GM21515 (cell line): ENCODE results near the gene PGLYRP2.
"Not testable (repeated sequence)": the region's sequence is repeated elsewhere in the genome, so short reads cannot be mapped to it uniquely, and the experiment has no call there.

Experiments
- ATAC-seq: cut with Tn5 transposase; IDR thresholded peaks from one replicate; pipeline ENCODE4 v1.9.1; 2021; ENCODE audit not compliant: unreplicated experiment

Gene PGLYRP2, protein sequence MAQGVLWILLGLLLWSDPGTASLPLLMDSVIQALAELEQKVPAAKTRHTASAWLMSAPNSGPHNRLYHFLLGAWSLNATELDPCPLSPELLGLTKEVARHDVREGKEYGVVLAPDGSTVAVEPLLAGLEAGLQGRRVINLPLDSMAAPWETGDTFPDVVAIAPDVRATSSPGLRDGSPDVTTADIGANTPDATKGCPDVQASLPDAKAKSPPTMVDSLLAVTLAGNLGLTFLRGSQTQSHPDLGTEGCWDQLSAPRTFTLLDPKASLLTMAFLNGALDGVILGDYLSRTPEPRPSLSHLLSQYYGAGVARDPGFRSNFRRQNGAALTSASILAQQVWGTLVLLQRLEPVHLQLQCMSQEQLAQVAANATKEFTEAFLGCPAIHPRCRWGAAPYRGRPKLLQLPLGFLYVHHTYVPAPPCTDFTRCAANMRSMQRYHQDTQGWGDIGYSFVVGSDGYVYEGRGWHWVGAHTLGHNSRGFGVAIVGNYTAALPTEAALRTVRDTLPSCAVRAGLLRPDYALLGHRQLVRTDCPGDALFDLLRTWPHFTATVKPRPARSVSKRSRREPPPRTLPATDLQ

DNA sequence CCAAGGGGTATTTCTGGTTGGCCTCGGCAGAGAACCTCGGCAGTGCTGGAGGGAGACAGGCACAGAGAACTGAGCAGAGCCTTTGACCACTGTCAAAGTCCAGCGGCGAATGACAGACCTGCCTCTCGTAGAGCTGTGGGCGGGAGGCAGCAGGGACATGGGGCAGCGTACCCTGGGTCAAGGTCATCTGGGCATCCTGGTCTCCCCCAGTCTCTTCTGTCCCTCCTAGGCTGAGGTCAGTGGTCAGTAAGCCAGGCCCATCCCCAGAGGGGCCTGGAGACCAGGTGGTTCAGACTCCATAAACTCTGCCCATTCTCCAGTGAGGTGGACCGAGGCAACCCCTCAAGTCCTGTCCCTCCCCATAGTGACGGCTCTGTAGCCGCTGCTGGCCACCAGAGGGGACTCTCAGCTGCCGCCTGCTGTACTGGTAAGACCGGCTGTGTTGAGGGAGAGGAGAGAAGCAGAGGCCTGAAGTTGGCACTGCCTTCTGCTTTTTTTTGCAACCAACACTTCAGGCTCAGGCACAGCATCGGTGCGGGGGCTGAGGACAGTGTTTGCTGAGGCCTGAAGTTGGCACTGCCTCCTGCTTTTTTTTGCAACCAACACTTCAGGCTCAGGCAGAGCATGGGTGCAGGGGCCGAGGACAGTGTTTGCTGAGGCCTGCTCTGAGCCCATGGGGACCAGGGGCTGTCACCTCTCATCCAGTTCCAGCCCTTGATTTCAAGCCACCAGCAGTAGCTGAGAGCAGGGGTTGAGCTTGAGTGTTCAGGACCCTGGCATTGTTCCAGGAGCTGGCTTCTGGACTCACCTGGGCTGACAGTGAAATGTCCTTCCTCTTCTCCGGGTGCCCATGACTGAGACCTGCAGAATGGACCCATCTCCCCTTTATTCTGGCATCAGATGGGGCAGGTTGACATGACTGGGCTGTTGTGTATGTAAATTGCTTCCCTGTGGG is at the start of gene PGLYRP2:
TSS of gene PGLYRP2 (minus strand) at position 111 of the 955 bp plus-strand sequence. CDS start 130 bp downstream, outside the sequence.
- no peak for ATAC-seq

DNA sequence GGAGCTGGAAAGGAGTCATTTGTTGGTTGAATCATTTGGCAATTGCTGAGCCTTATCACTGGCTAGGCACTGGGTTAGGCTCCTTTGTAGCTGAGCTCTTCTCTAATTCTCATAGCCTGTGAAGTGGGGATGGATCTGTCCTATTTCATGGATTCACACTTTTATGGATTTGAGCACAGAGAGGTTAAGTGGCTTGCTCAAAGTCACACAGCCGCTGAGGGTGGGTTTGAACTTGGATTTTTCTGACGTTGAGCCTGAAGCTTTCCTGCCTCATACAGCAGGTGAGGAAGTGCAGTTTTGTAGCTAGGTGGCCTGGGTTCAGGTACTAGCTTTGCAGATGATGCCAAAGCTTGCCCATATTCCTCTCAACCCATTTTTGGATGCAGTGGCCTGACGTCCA is 48.4 kb upstream of the PGLYRP2 start:
- no peak for ATAC-seq

- no peak for ATAC-seq
These were observed 47.1 kb upstream of the PGLYRP2 start for GRCh38 chr19:15526408-15526807.

DNA sequence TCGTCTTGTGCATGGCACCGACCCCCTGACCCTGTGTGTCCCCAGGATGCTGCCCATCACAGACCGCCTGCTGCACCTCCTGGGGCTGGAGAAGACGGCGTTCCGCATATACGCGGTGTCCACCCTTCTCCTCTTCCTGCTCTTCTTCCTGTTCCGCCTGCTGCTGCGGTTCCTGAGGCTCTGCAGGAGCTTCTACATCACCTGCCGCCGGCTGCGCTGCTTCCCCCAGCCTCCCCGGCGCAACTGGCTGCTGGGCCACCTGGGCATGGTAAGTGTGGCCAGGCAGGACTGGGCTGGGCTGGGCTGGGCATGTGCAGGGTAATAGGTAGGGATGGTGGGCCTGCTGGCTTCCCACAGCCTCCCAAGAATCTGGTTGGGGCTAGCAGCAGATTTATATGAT is 46.0 kb upstream of the PGLYRP2 start:
- no peak for ATAC-seq

DNA sequence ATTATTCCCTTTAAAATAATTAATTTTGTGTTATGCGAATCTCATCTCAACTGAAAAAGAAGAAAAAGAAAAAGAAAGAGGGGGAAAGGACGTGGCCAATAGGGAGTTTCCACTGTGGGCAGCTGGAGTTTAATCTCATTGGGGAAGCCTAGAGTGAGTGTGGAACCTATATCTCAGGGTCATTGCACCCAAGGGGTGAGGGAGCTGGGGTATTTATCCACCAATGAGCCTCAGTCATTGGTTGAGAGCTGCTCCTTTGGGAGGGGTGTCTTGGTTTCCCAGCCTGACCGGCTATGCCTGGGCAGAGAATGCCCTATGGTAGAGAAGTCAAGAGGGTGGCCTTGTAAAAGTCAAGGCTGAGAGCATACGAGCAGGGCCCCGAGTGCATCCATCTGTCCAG is 45.5 kb upstream of the PGLYRP2 start:
- no peak for ATAC-seq

- no peak for ATAC-seq
These were observed 40.2 kb upstream of the PGLYRP2 start for GRCh38 chr19:15519433-15519976.

- no peak for ATAC-seq
These were observed 38.5 kb upstream of the PGLYRP2 start for GRCh38 chr19:15517778-15518177.

GRCh38 chr19:15516363-15516762 is 37.1 kb upstream of the PGLYRP2 start:
- ATAC-seq: no peak

GRCh38 chr19:15515227-15515625 is 35.9 kb upstream of the PGLYRP2 start:
- not testable (repeated sequence) for ATAC-seq

DNA sequence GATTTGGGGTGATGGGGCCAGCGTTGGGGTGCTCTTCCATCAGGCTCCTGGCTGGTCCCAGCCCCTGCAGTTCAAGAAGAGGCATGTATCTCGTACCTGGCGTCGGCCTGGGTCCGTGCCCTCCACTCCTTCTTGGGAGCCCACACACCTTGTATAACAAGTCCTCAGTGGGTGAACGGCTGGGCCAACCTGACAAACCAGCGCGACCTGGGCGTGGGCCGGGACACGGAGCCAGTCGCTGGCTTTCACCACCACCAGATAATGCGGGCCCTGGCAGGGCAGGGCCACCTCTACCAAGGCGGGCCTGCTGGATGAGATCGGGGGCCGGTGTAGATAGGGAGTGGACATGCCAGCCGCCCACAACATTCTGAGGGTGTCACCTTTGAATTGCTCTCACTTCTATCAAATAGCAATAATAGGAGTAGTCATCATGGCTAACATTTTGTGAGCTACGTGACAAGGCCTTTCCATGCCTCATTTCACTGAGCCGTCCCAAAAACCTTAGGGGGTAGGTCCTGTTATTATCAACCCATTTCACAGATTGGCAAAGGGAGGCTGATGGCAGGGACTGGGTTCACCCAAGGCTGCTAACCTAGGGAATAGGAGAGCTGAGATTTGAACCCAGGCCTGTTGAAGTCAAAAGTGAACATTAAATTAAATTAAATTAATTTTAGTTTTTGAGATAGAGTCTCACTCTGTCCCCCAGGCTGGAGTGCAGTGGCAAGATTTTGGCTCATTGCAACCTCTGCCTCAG is 32.5 kb upstream of the PGLYRP2 start:
- ATAC-seq: no peak

- no peak for ATAC-seq
These were observed 28.9 kb upstream of the PGLYRP2 start, which contains the start of gene CYP4F22 for GRCh38 chr19:15508035-15508710. Gene CYP4F22, plus strand, starts transcription at chr19:15508525. Its CDS starts 16,812 bp downstream, at chr19:15525337.

DNA sequence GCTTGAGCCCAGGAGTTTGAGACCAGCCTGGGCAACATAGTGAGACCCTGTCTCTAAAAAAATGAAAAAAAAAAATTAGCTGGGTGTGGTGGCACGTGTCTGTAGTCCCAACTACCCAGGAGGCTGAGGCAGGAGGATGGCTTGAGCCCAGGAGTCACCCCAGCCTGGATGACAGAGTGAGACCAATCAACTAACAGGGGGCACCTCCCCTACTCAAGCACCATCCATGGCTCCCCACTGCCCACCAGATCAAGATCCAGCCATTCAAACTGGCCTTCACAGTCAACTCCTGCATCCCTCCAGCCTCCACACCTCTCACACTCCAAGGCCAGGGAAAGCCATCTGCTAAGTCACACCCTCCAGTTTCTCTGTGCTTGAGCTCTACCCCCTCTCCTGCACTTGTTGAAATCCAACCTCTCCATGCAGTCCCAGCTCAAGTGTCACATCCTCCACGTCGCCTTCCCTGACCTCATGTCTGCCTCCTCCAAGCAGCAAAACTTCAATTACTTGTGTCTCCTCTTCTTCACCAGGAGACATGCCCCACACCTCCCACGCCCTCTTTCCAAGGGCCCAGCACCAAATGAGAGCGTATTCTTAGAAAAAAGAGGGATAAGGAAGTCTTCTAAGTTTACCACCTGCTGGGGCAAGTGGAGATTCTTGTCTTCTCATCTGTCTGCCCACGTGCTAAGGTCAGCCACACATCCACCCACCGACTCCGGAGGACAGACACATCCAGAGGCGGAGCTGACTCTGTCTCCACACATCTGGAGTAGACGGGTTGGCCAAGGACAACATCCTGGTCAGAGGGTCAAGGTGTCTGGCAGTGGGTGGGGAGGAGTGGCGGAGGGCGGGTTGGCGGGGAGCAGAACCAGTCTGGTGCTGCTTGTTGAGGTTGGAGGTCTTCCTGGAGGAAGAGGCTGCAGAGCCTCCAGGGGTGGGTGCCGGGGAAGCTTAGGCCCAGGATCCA is 28.1 kb upstream of the PGLYRP2 start:
- ATAC-seq: no peak

- no peak for ATAC-seq
These were observed 26.8 kb upstream of the PGLYRP2 start for GRCh38 chr19:15506074-15506571.

DNA sequence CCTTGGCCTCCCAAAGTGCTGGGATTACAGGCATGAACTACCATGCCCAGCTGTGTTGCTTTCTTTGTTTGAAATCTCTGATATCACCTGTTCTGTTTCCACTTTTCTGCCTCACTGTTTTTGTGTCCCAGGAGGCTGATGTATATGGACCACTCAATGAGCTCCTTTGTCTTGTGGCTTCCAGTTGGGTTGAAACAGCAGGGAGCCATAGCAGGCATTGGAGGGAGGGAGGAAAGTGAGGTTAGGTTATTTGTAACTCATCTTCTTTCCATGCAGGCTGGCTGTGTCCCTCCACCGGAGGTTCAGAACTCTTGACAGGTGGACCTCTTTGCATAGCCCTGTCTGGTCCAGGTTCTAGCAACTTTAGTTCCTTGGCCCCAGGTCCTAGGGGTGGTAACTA is 23.0 kb upstream of the PGLYRP2 start:
- no peak for ATAC-seq

DNA sequence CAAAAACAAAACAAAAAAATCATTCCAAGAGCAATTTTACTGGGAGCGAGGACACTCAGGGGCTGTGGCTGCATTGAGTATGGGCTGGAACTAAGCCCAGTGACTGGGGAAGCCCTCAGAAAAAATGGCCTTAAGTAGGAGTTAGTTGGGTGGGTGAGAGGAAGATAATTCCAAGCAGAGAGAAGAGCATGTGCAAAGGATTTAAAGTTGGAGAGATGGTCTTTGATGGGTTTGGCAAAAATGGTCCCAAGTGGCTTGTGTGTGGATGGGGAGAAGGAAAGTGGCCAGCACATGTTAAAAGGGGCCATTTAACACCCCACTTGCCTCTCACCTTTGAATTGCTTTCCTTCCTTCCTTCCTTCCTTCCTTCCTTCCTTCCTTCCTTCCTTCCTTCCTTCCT is 22.3 kb upstream of the PGLYRP2 start:
- ATAC-seq: no peak

GRCh38 chr19:15498910-15499309 is 19.6 kb upstream of the PGLYRP2 start:
- ATAC-seq: no peak

GRCh38 chr19:15498156-15498858 is 19.0 kb upstream of the PGLYRP2 start:
- no peak for ATAC-seq

GRCh38 chr19:15495151-15495550 is 15.8 kb upstream of the PGLYRP2 start:
- ATAC-seq: no peak
